ENCODE results near the gene POLH. TPM values are rescaled to one million over a fixed set of nuclear protein-coding genes. Genes with fewer than 3 reads are reported as not detected.

Gene POLH
- polyA plus RNA-seq, 5 donors, result 16.0 to 29.0 (median 22.4) TPM

Other genes with a start within 250 kb of the POLH start
- 10 to 100 TPM; 25.8 to 35.4 (median 31.6) TPM for gene ZNF318, start 206.5 kb upstream of the POLH start, polyA plus RNA-seq (ENCODE audit: insufficient read depth in 1 of 5, insufficient read length in 5 of 5, low replicate concordance in 1 of 5)
- gene ABCC10, start 148.6 kb upstream of the POLH start, polyA plus RNA-seq (ENCODE audit: insufficient read depth in 1 of 5, insufficient read length in 5 of 5, low replicate concordance in 1 of 5), result 10 to 100 TPM; 19.7 to 29.2 (median 25.5) TPM
- gene DLK2, start 120.6 kb upstream of the POLH start, polyA plus RNA-seq (ENCODE audit: insufficient read depth in 1 of 5, insufficient read length in 5 of 5, low replicate concordance in 1 of 5), result 1 to 10 TPM; 1.2 to 2.6 (median 1.8) TPM
- 10 to 100 TPM; 32.6 to 45.4 (median 42.9) TPM for gene TJAP1, start 98.6 kb upstream of the POLH start, polyA plus RNA-seq (ENCODE audit: insufficient read depth in 1 of 5, insufficient read length in 5 of 5, low replicate concordance in 1 of 5)
- gene LRRC73, start 65.8 kb upstream of the POLH start, polyA plus RNA-seq (ENCODE audit: insufficient read depth in 1 of 5, insufficient read length in 5 of 5, low replicate concordance in 1 of 5), result 1 to 10 TPM in 1 of 5 donors, under 1 TPM in 4; 0.20 to 1.0 (median 0.58) TPM
- 100 to 1,000 TPM; 120 to 150 (median 135) TPM for gene YIPF3, start 59.3 kb upstream of the POLH start, polyA plus RNA-seq (ENCODE audit: insufficient read depth in 1 of 5, insufficient read length in 5 of 5, low replicate concordance in 1 of 5)
- gene POLR1C, start 59.1 kb upstream of the POLH start, polyA plus RNA-seq (ENCODE audit: insufficient read depth in 1 of 5, insufficient read length in 5 of 5, low replicate concordance in 1 of 5), result 10 to 100 TPM; 33.8 to 37.9 (median 37.0) TPM
- gene XPO5, start 147 bp upstream of the POLH start, polyA plus RNA-seq (ENCODE audit: insufficient read depth in 1 of 5, insufficient read length in 5 of 5, low replicate concordance in 1 of 5), result 10 to 100 TPM; 35.9 to 43.0 (median 40.6) TPM
- 10 to 100 TPM; 61.2 to 70.9 (median 61.7) TPM for gene GTPBP2, start 53.1 kb downstream of the POLH start, polyA plus RNA-seq (ENCODE audit: insufficient read depth in 1 of 5, insufficient read length in 5 of 5, low replicate concordance in 1 of 5)
- gene MAD2L1BP, start 59.7 kb downstream of the POLH start, polyA plus RNA-seq (ENCODE audit: insufficient read depth in 1 of 5, insufficient read length in 5 of 5, low replicate concordance in 1 of 5), result 10 to 100 TPM; 22.7 to 28.3 (median 25.9) TPM
- 1 to 10 TPM; 2.3 to 4.9 (median 3.6) TPM for gene RSPH9, start 68.9 kb downstream of the POLH start, polyA plus RNA-seq (ENCODE audit: insufficient read depth in 1 of 5, insufficient read length in 5 of 5, low replicate concordance in 1 of 5)
- 10 to 100 TPM; 39.0 to 49.7 (median 42.9) TPM for gene MRPS18A, start 111.6 kb downstream of the POLH start, polyA plus RNA-seq (ENCODE audit: insufficient read depth in 1 of 5, insufficient read length in 5 of 5, low replicate concordance in 1 of 5)
- gene VEGFA, start 194.0 kb downstream of the POLH start, polyA plus RNA-seq (ENCODE audit: insufficient read depth in 1 of 5, insufficient read length in 5 of 5, low replicate concordance in 1 of 5), result 100 to 1,000 TPM; 215 to 361 (median 293) TPM